WTC11 (cell line): ENCODE results near the gene SKAP2.

Source experiments
- ESRRA ChIP-seq: sonication (generic); formaldehyde crosslinking; IDR thresholded peaks from 2 replicates; pipeline ENCODE4 v1.8.1; 2022; ENCODE audit warnings: mild to moderate bottlenecking, missing genetic modification reagents, borderline replicate concordance
- JUN ChIP-seq: sonication (generic); formaldehyde crosslinking; IDR thresholded peaks from 2 replicates; pipeline ENCODE4 v1.8.0; 2023; ENCODE audit warnings: mild to moderate bottlenecking, missing genetic modification reagents
- TCF7 ChIP-seq: sonication (generic); formaldehyde crosslinking; IDR thresholded peaks from 2 replicates; pipeline ENCODE4 v1.8.0; 2022; ENCODE audit warnings: mild to moderate bottlenecking, low read depth, missing genetic modification reagents, moderate library complexity
- TEAD1 ChIP-seq: sonication (generic); formaldehyde crosslinking; IDR thresholded peaks from 2 replicates; pipeline ENCODE4 v1.8.0; 2022; ENCODE audit warnings: mild to moderate bottlenecking, missing genetic modification reagents
- ZNF396 ChIP-seq: fragments of 250-450 bp; sonication (Bioruptor Pico); IDR thresholded peaks from 2 replicates; pipeline ENCODE4 v1.8.0; 2021; ENCODE audit warnings: mild to moderate bottlenecking, moderate library complexity, borderline replicate concordance
- TF ChIP-seq, protein P1 (sequence below): fragments of 200-600 bp; IDR thresholded peaks from 2 replicates; pipeline ENCODE4 v1.8.0; 2022; ENCODE audit warnings: antibody characterized with exemption

DNA sequence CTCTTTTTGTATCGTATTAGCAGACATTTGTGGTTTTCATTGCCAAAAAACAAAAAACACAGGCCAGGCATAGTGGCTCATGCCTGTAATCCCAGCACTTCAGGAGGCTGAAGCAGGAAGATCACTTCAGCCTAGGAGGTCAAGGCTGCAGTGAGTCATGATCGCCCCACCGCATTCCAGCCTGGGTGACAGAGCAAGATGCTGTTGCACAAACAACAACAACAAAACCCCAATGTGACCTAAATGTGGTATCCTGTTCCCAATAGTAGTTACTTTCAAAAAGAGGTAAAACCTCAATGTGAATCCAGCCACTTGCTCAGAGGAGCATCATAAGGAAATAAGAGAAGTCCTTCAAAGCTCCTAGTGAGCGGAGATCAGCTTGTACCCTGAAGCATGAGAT is 45.8 kb upstream of the SKAP2 start:
- TF ChIP-seq, protein P1, sequence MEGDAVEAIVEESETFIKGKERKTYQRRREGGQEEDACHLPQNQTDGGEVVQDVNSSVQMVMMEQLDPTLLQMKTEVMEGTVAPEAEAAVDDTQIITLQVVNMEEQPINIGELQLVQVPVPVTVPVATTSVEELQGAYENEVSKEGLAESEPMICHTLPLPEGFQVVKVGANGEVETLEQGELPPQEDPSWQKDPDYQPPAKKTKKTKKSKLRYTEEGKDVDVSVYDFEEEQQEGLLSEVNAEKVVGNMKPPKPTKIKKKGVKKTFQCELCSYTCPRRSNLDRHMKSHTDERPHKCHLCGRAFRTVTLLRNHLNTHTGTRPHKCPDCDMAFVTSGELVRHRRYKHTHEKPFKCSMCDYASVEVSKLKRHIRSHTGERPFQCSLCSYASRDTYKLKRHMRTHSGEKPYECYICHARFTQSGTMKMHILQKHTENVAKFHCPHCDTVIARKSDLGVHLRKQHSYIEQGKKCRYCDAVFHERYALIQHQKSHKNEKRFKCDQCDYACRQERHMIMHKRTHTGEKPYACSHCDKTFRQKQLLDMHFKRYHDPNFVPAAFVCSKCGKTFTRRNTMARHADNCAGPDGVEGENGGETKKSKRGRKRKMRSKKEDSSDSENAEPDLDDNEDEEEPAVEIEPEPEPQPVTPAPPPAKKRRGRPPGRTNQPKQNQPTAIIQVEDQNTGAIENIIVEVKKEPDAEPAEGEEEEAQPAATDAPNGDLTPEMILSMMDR = no peak
- TF ChIP-seq JUN (CRISPR knock-in tag) (no peak), ZNF396 (CRISPR knock-in tag) (no peak), TEAD1 (no peak), TCF7 (CRISPR knock-in tag) (no peak), ESRRA (CRISPR knock-in tag) (no peak)
